Measurements from ENCODE around the gene LSS.

DNA sequence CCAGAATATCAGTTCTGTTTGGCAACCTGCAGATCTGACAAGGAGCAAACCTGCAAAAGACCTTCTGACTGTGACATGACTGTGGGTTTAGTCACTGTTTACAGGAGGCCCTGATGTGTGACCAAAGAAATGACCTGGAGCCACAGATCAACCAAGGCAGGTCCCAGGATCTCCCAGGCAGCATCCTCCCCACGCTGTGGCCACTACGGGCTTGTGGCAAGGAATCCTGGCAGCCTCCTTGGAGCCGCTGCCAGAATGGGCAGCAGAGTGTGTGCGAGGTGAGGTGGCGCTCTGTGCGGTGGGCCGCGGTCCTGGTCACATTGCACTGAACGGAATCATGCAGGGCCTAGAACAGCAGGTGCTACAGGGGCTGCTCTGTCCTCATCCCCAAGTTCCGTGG, 40.9 kb upstream of the LSS start:
- TF ChIP-seq, protein P1, sequence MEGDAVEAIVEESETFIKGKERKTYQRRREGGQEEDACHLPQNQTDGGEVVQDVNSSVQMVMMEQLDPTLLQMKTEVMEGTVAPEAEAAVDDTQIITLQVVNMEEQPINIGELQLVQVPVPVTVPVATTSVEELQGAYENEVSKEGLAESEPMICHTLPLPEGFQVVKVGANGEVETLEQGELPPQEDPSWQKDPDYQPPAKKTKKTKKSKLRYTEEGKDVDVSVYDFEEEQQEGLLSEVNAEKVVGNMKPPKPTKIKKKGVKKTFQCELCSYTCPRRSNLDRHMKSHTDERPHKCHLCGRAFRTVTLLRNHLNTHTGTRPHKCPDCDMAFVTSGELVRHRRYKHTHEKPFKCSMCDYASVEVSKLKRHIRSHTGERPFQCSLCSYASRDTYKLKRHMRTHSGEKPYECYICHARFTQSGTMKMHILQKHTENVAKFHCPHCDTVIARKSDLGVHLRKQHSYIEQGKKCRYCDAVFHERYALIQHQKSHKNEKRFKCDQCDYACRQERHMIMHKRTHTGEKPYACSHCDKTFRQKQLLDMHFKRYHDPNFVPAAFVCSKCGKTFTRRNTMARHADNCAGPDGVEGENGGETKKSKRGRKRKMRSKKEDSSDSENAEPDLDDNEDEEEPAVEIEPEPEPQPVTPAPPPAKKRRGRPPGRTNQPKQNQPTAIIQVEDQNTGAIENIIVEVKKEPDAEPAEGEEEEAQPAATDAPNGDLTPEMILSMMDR (optimal IDR thresholded peaks at IDR 0.05 in 1 of 3, IDR thresholded peaks at IDR 0.05 in 1 of 3, conservative IDR thresholded peaks at IDR 0.05 in 1 of 3; ENCODE audit: extremely low read depth in 1 of 3, insufficient read depth in 2 of 3, low read length in 3 of 3): no peak
- TF ChIP-seq EZH2 (IDR thresholded peaks at IDR 0.05; ENCODE audit: low read length): no peak
